PC-9 (cell line): ENCODE data around the gene RHOT1. TPM values are rescaled to one million over a fixed set of nuclear protein-coding genes. Genes with fewer than 3 reads are reported as not detected.

Source experiments
- BruUV-seq: library from RNA; stranded (reverse); fragments of 400-500 nt; replicated peaks from 2 replicates; lab custom pipeline; 2021; lab: Mats Ljungman, UMichigan
- CTCF ChIA-PET: fragments of 300-600 bp; sonication (Branson Sonifier 250); formaldehyde crosslinking; loops from one replicate; lab custom pipeline; 2022; ENCODE audit warnings: antibody characterized with exemption; lab: Charles Lee
- POLR2A ChIA-PET: fragments of 300-600 bp; sonication (Branson Sonifier 250); formaldehyde crosslinking; loops from one replicate; lab custom pipeline; 2022; ENCODE audit warnings: antibody characterized with exemption; ENCODE audit not compliant: unreplicated experiment; lab: Charles Lee
- DNase-seq, 2 experiments: peaks; one replicate each; pipeline versions ENCODE4 v3.0.0 to v3.0.0-alpha.2; 2015 to 2022; ENCODE audit warnings: mixed read lengths in 1 of 2
- H2AFZ ChIP-seq: fragments of 200-600 bp; sonication (generic); 2 replicates; pipeline ENCODE4 v1.8.1; 2017; ENCODE audit warnings: antibody characterized with exemption
- H3F3A ChIP-seq: fragments of 200-600 bp; sonication (generic); 2 replicates; pipeline ENCODE4 v1.8.1; 2017; ENCODE audit warnings: antibody characterized with exemption, mild to moderate bottlenecking, low read depth; ENCODE audit not compliant: insufficient read depth
- H3K27ac ChIP-seq: fragments of 200-600 bp; sonication (generic); 2 replicates; pipeline ENCODE4 v1.6.1; 2016; ENCODE audit warnings: mixed run types
- H3K27me3 ChIP-seq: fragments of 200-600 bp; sonication (generic); 2 replicates; pipeline ENCODE4 v1.6.1; 2016; ENCODE audit warnings: low read depth, mixed run types; ENCODE audit not compliant: insufficient read depth
- H3K36me3 ChIP-seq: fragments of 200-600 bp; sonication (generic); 2 replicates; pipeline ENCODE4 v1.6.1; 2016; ENCODE audit warnings: low read depth, mixed run types
- H3K4me1 ChIP-seq: fragments of 200-600 bp; sonication (generic); replicated peaks from 2 replicates; pipeline ENCODE4 v1.6.1; 2016; ENCODE audit warnings: mixed run types; ENCODE audit not compliant: insufficient read depth
- H3K4me2 ChIP-seq: fragments of 200-600 bp; sonication (generic); 2 replicates; pipeline ENCODE4 v1.6.1; 2017; ENCODE audit warnings: mixed run types
- H3K4me3 ChIP-seq: fragments of 200-600 bp; sonication (generic); 2 replicates; pipeline ENCODE4 v1.6.1; 2016; ENCODE audit warnings: mixed run types
- H3K79me2 ChIP-seq: fragments of 200-600 bp; sonication (generic); 2 replicates; pipeline ENCODE4 v1.6.1; 2017; ENCODE audit warnings: low read depth, mixed run types
- H3K9me2 ChIP-seq: fragments of 200-600 bp; sonication (generic); 2 replicates; pipeline ENCODE4 v1.8.1; 2017; ENCODE audit warnings: mild to moderate bottlenecking; ENCODE audit not compliant: insufficient read depth
- H3K9me3 ChIP-seq: fragments of 200-600 bp; sonication (generic); 2 replicates; pipeline ENCODE4 v1.8.1; 2016; ENCODE audit warnings: low read depth; ENCODE audit not compliant: insufficient read depth
- H4K20me1 ChIP-seq: fragments of 200-600 bp; sonication (generic); 2 replicates; pipeline ENCODE4 v1.8.1; 2017; ENCODE audit not compliant: insufficient read depth
- CTCF ChIP-seq: fragments of 200-600 bp; sonication (generic); conservative IDR thresholded peaks from 2 replicates; pipeline ENCODE4 v1.6.1; 2017; ENCODE audit warnings: mixed run types, antibody characterized with exemption, mild to moderate bottlenecking, moderate library complexity
- EZH2 ChIP-seq: fragments of 200-600 bp; sonication (generic); IDR thresholded peaks from 2 replicates; pipeline ENCODE4 v1.8.0; 2017; ENCODE audit warnings: antibody characterized with exemption, low read depth
- intact Hi-C: fragments of 100-400 bp; cut with micrococcal nuclease; formaldehyde crosslinking; loops from one replicate; pipeline ENCODE4 v1.10.0; 2022; ENCODE audit not compliant: unreplicated experiment
- total RNA-seq: library from RNA; stranded (reverse); gene quantifications from 2 replicates; pipeline ENCODE4 v1.2.3, GENCODE V29; 2021

RHOT1 gene
- total RNA-seq, 1 experiment from 2014 or later, result 28.3 TPM

GRCh38 chr17:32208436-32208835, 66.1 kb downstream of the RHOT1 start:
- CTCF ChIA-PET, result no interaction called here

GRCh38 chr17:32209608-32210007, 67.3 kb downstream of the RHOT1 start:
- intact Hi-C loops, result no loop called here
- Histone ChIP-seq H3K36me3 (peaks cover 10% of the 10 kb centered on the region; the same call in 1 of the 2 replicates), H3K4me2 (no peak overlapping the region), H3K9me2 (no peaks in the 10 kb centered on the region), H3F3A (peaks cover 25% of the 10 kb centered on the region), H3K4me3 (no peak overlapping the region), H3K9me3 (no peaks in the 10 kb centered on the region), H4K20me1 (no peaks in the 10 kb centered on the region), H3K27me3 (no peaks in the 10 kb centered on the region), H3K27ac (no peak overlapping the region), H3K4me1 (peaks cover 10% of the 10 kb centered on the region), H3K79me2 (no peaks in the 10 kb centered on the region), H2AFZ (no peak overlapping the region)
- no peak for TF ChIP-seq CTCF
- TF ChIP-seq EZH2, result no peak
- ChIA-PET POLR2A (interaction anchor here (0.5 kb wide), 2 partner anchors 32 to 236 kb away, joined by 3 to 5 read pairs; no protein-coding TSS in a partner anchor), CTCF (no interaction called here)
- DNase-seq, result no peak
- no TSS peak for BruUV-seq

More at GRCh38 chr17:32208436-32208835, 66.1 kb downstream of the RHOT1 start:
- Histone ChIP-seq H3K79me2 (no peaks in the 10 kb centered on the region), H3K4me3 (no peak overlapping the region), H3F3A (peaks cover 25% of the 10 kb centered on the region), H3K27me3 (no peaks in the 10 kb centered on the region), H3K9me3 (no peaks in the 10 kb centered on the region), H3K4me2 (no peak overlapping the region), H3K9me2 (no peaks in the 10 kb centered on the region), H3K36me3 (peaks cover 13% of the 10 kb centered on the region; the same call in 1 of the 2 replicates), H2AFZ (no peak overlapping the region), H3K4me1 (peaks cover 10% of the 10 kb centered on the region), H4K20me1 (no peaks in the 10 kb centered on the region), H3K27ac (no peak overlapping the region)
- intact Hi-C loops, result no loop called here
- POLR2A ChIA-PET, result no interaction called here
- BruUV-seq, result no TSS peak
- TF ChIP-seq CTCF (no peak), EZH2 (no peak)
- no peak for DNase-seq

GRCh38 chr17:32211671-32212070, 69.4 kb downstream of the RHOT1 start:
- Histone ChIP-seq H3K79me2 (no peaks in the 10 kb centered on the region), H3K27ac (no peak overlapping the region), H3K4me1 (no peaks in the 10 kb centered on the region), H3K9me2 (no peaks in the 10 kb centered on the region), H3F3A (peaks cover 10% of the 10 kb centered on the region), H3K4me2 (no peak overlapping the region), H3K4me3 (no peak overlapping the region), H3K27me3 (no peaks in the 10 kb centered on the region), H3K36me3 (peaks cover 10% of the 10 kb centered on the region), H2AFZ (no peak overlapping the region), H4K20me1 (no peaks in the 10 kb centered on the region), H3K9me3 (no peaks in the 10 kb centered on the region)
- ChIA-PET POLR2A (interaction anchor here (0.6 kb wide), 1 partner anchor 221 kb away, joined by 7 read pairs; no protein-coding TSS in a partner anchor), CTCF (no interaction called here)
- no peak for DNase-seq
- intact Hi-C loops, result no loop called here
- TF ChIP-seq EZH2, result no peak
- no peak for TF ChIP-seq CTCF
- no TSS peak for BruUV-seq
